Caco-2 (cell line): Measurements from ENCODE around the gene COTL1. TPM values are rescaled to one million over a fixed set of nuclear protein-coding genes. Genes with fewer than 3 reads are reported as not detected.

Experiments
- BruUV-seq: library from RNA; stranded (reverse); fragments of 400-500 nt; replicated peaks from 2 replicates; lab custom pipeline; 2021; lab: Mats Ljungman, UMichigan
- CTCF ChIA-PET: fragments of 300-600 bp; sonication (Branson Sonifier 250); formaldehyde crosslinking; loops from one replicate; lab custom pipeline; 2022; ENCODE audit warnings: antibody characterized with exemption; lab: Charles Lee
- POLR2A ChIA-PET: fragments of 300-600 bp; sonication (Branson Sonifier 250); formaldehyde crosslinking; loops from one replicate; lab custom pipeline; 2022; ENCODE audit warnings: antibody characterized with exemption; lab: Charles Lee
- DNase-seq, 2 experiments: peaks; one replicate each; pipeline versions ENCODE4 v3.0.0 to v3.0.0-alpha.2; 2020 to 2022
- H3K27me3 ChIP-seq: replicated peaks from 2 replicates; pipeline ENCODE4 v1.6.0; 2011; ENCODE audit warnings: low read length; ENCODE audit not compliant: control insufficient read depth, insufficient read depth
- H3K36me3 ChIP-seq: 2 replicates; pipeline ENCODE4 v1.5.1; 2011; ENCODE audit warnings: low read length; ENCODE audit not compliant: control insufficient read depth, insufficient read depth
- H3K4me1 ChIP-seq: fragments of 250-450 bp; sonication (Bioruptor Pico); 2 replicates; pipeline ENCODE4 v1.5.1; 2020; ENCODE audit warnings: mild to moderate bottlenecking
- H3K4me3 ChIP-seq: 2 replicates; pipeline ENCODE4 v1.5.1; 2011; ENCODE audit warnings: low read depth, mild to moderate bottlenecking, control low read depth, low read length
- H3K9me3 ChIP-seq: fragments of 250-450 bp; sonication (Bioruptor Pico); 2 replicates; pipeline ENCODE4 v1.5.1; 2020; ENCODE audit warnings: mild to moderate bottlenecking, moderate library complexity
- H3K27ac Mint-ChIP-seq: one replicate; pipeline ENCODE4 v1.8.0; 2022; ENCODE audit warnings: mixed read lengths; ENCODE audit not compliant: unreplicated experiment
- H3K27me3 Mint-ChIP-seq: one replicate; pipeline ENCODE4 v1.8.0; 2022; ENCODE audit warnings: mixed read lengths; ENCODE audit not compliant: insufficient read depth, unreplicated experiment
- H3K36me3 Mint-ChIP-seq: one replicate; pipeline ENCODE4 v1.8.0; 2022; ENCODE audit warnings: mild to moderate bottlenecking, mixed read lengths; ENCODE audit not compliant: insufficient read depth, unreplicated experiment
- H3K4me1 Mint-ChIP-seq: one replicate; pipeline ENCODE4 v1.8.0; 2022; ENCODE audit warnings: low read depth, mixed read lengths; ENCODE audit not compliant: unreplicated experiment
- H3K4me3 Mint-ChIP-seq: one replicate; pipeline ENCODE4 v1.8.0; 2022; ENCODE audit warnings: mild to moderate bottlenecking, moderate library complexity, mixed read lengths; ENCODE audit not compliant: unreplicated experiment
- H3K9me3 Mint-ChIP-seq: one replicate; pipeline ENCODE4 v1.8.0; 2022; ENCODE audit warnings: mixed read lengths; ENCODE audit not compliant: unreplicated experiment
- intact Hi-C: fragments of 100-400 bp; cut with micrococcal nuclease; formaldehyde crosslinking; loops from one replicate; pipeline ENCODE4 v1.10.0; 2022; ENCODE audit not compliant: unreplicated experiment
- total RNA-seq: library from RNA; stranded (reverse); gene quantifications from 2 replicates; pipeline ENCODE4 v1.2.3, GENCODE V29; 2022
- TF ChIP-seq, protein P1 (sequence below), 2 experiments: fragments of 200-600 bp in 1 of 2; IDR thresholded peaks; 1 replicate in 1 of 2; 2 replicates in 1 of 2; pipeline versions ENCODE4 v1.5.1 to v1.8.0; 2011 to 2022; ENCODE audit warnings: antibody characterized with exemption in 1 of 2, control low read depth in 1 of 2, inconsistent platforms in 1 of 2, low read depth in 1 of 2, low read length in 1 of 2, mild to moderate bottlenecking in 1 of 2, moderate library complexity in 1 of 2; ENCODE audit not compliant: insufficient read depth in 1 of 2, severe bottlenecking in 1 of 2, unreplicated experiment in 1 of 2

Gene COTL1
- total RNA-seq, 1 experiment from 2014 or later, result 434 TPM

DNA sequence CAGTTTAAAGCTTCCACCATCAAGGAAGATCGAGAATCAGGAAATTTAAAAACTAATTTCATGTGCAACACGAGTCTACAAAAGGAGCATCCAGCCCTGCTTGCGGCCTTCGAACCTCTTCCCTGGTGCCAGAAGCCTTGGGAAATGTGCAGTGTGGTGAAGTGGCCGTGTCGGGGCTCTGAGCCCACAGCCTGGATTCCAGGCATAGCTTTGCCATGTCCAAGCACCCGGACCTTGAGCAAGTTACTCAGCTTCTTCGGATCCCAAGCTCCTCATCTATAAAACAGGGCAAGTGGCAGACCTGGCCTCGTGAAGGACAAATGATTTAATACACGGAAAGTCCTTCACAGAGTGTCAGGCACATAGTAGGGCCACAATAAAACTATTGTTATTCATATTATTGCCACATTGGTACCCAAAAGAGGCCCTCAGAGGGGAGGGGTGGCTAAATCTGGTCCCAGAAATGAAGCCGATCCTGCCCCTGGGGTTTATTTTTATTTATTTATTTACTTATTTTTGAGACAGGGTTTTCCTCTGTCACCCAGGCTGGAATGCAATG, 34.8 kb downstream of the COTL1 start:
- no TSS peak for BruUV-seq
- intact Hi-C loops, result no loop called here
- Histone ChIP-seq H3K4me3 (no peak overlapping the region), H3K4me1 (peaks cover 17% of the 10 kb centered on the region), H3K9me3 (no peaks in the 10 kb centered on the region), H3K36me3 (no peaks in the 10 kb centered on the region; the same call in 1 of the 2 replicates), H3K27me3 (no peaks in the 10 kb centered on the region)
- H3K9me3 Mint-ChIP-seq, result no peaks in the 10 kb centered on the region
- no peaks in the 10 kb centered on the region for H3K27me3 Mint-ChIP-seq
- TF ChIP-seq, protein P1, sequence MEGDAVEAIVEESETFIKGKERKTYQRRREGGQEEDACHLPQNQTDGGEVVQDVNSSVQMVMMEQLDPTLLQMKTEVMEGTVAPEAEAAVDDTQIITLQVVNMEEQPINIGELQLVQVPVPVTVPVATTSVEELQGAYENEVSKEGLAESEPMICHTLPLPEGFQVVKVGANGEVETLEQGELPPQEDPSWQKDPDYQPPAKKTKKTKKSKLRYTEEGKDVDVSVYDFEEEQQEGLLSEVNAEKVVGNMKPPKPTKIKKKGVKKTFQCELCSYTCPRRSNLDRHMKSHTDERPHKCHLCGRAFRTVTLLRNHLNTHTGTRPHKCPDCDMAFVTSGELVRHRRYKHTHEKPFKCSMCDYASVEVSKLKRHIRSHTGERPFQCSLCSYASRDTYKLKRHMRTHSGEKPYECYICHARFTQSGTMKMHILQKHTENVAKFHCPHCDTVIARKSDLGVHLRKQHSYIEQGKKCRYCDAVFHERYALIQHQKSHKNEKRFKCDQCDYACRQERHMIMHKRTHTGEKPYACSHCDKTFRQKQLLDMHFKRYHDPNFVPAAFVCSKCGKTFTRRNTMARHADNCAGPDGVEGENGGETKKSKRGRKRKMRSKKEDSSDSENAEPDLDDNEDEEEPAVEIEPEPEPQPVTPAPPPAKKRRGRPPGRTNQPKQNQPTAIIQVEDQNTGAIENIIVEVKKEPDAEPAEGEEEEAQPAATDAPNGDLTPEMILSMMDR (IDR thresholded peaks at IDR 0.05; ENCODE audit: insufficient read depth in 1 of 2, low read depth in 1 of 2, low read length in 1 of 2, severe bottlenecking in 1 of 2, unreplicated experiment in 1 of 2), result no peak
- peak overlapping the region; percentile 82 for H3K27ac Mint-ChIP-seq
- peak in 1 of 2 experiments; percentile 55 for DNase-seq
- ChIA-PET CTCF (interaction anchor here (1.0 to 1.2 kb wide), 2 partner anchors 24 to 70 kb away, joined by 3 to 4 read pairs; no protein-coding TSS in a partner anchor), POLR2A (no interaction called here)
- peaks cover 65% of the 10 kb centered on the region for H3K36me3 Mint-ChIP-seq
- H3K4me1 Mint-ChIP-seq, result peaks cover 28% of the 10 kb centered on the region
- no peak overlapping the region for H3K4me3 Mint-ChIP-seq

DNA sequence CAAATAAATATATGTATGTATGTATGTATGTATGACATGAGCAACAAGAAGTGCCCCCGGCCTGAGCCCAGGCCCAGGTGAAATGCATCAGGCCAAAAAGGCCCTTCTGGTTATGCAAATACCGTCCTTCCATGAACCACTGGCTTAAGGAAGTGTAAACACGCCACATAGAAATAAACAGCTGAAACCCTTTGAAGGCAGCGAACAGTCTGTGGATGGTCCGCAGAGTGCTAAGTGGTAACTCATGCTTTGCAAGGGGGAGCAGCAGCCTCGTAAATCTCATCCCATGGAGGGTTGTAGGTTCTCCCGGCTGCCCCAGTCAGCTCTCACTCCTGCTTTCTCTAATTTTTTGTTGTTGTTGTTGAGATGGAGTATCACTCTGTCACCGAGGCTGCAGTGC, 36.7 kb downstream of the COTL1 start:
- no peak overlapping the region for H3K4me3 Mint-ChIP-seq
- H3K4me3 ChIP-seq, result no peak overlapping the region
- peaks cover 25% of the 10 kb centered on the region for H3K4me1 ChIP-seq
- peaks cover 33% of the 10 kb centered on the region for H3K4me1 Mint-ChIP-seq
- intact Hi-C loops, result no loop called here
- CTCF ChIA-PET, result no interaction called here
- no peaks in the 10 kb centered on the region for H3K9me3 ChIP-seq
- no peaks in the 10 kb centered on the region for H3K27me3 ChIP-seq
- TF ChIP-seq, protein P1 (IDR thresholded peaks at IDR 0.05; ENCODE audit: insufficient read depth in 1 of 2, low read depth in 1 of 2, low read length in 1 of 2, severe bottlenecking in 1 of 2, unreplicated experiment in 1 of 2), result no peak
- no peaks in the 10 kb centered on the region for H3K27me3 Mint-ChIP-seq
- peaks cover 52% of the 10 kb centered on the region for H3K36me3 Mint-ChIP-seq
- no peak for DNase-seq
- H3K27ac Mint-ChIP-seq, result no peak overlapping the region
- no peaks in the 10 kb centered on the region; the same call in 1 of the 2 replicates for H3K36me3 ChIP-seq
- POLR2A ChIA-PET, result no interaction called here
- BruUV-seq, result no TSS peak
- no peaks in the 10 kb centered on the region for H3K9me3 Mint-ChIP-seq

GRCh38 chr16:84579936-84580335, 37.9 kb downstream of the COTL1 start:
- intact Hi-C loops, result no loop called here
- TF ChIP-seq, protein P1 (IDR thresholded peaks at IDR 0.05; ENCODE audit: insufficient read depth in 1 of 2, low read depth in 1 of 2, low read length in 1 of 2, severe bottlenecking in 1 of 2, unreplicated experiment in 1 of 2), result no peak
- Mint-ChIP-seq H3K27me3 (no peaks in the 10 kb centered on the region), H3K4me3 (no peak overlapping the region), H3K9me3 (no peaks in the 10 kb centered on the region), H3K27ac (no peak overlapping the region), H3K4me1 (peaks cover 23% of the 10 kb centered on the region), H3K36me3 (peaks cover 43% of the 10 kb centered on the region)
- H3K4me1 ChIP-seq, result peaks cover 25% of the 10 kb centered on the region
- no peaks in the 10 kb centered on the region for H3K27me3 ChIP-seq
- ChIA-PET CTCF (no interaction called here), POLR2A (no interaction called here)
- no peak overlapping the region for H3K4me3 ChIP-seq
- H3K9me3 ChIP-seq, result no peaks in the 10 kb centered on the region
- no peaks in the 10 kb centered on the region; the same call in 1 of the 2 replicates for H3K36me3 ChIP-seq
- DNase-seq, result no peak
- no TSS peak for BruUV-seq
